H1 (cell line): ENCODE results near the gene CAMTA1. TPM values are rescaled to one million over a fixed set of nuclear protein-coding genes. Genes with fewer than 3 reads are reported as not detected.

Source experiments
- JUN ChIP-seq: IDR thresholded peaks from 2 replicates; pipeline ENCODE4 v1.6.1; 2011; ENCODE audit warnings: low read depth, mild to moderate bottlenecking, improper control_type of control experiment, low read length
- JUND ChIP-seq: IDR thresholded peaks from 2 replicates; pipeline ENCODE4 v1.6.1; 2011; ENCODE audit warnings: mild to moderate bottlenecking, improper control_type of control experiment, low read length
- POLR2A ChIP-seq, 2 experiments: IDR thresholded peaks; 1 replicate in 1 of 2; 2 replicates in 1 of 2; pipeline ENCODE4 v1.6.1; 2011; ENCODE audit warnings: low read depth in 2 of 2, low read length in 2 of 2, mild to moderate bottlenecking in 2 of 2; ENCODE audit errors: control extremely low read depth in 1 of 2
- POU5F1 ChIP-seq: IDR thresholded peaks from 2 replicates; pipeline ENCODE4 v1.6.1; 2011; ENCODE audit warnings: low read depth, mild to moderate bottlenecking, low read length, moderate library complexity
- SIN3A ChIP-seq, 2 experiments: IDR thresholded peaks in 1 of 2; conservative IDR thresholded peaks in 1 of 2; 2 replicates each; pipeline ENCODE4 v1.6.1; 2011 to 2012; ENCODE audit warnings: low read length in 2 of 2, improper control_type of control experiment in 1 of 2, low read depth in 1 of 2, mild to moderate bottlenecking in 1 of 2
- SP4 ChIP-seq: IDR thresholded peaks from 2 replicates; pipeline ENCODE4 v1.6.1; 2012; ENCODE audit warnings: low read length, inconsistent platforms
- polyA plus RNA-seq, 7 experiments: library from polyadenylated mRNA; depleted of rRNA in 3 of 7; stranded (reverse) in 5 of 7; unstranded in 2 of 7; fragments of >200 nt in 5 of 7; fragments of 200-250 nt in 2 of 7; gene quantifications; 1 replicate in 5 of 7; 2 replicates in 1 of 7; 4 replicates in 1 of 7; pipeline versions ENCODE4 v1.2.1 to v1.2.3, GENCODE V29; 2011 to 2013; ENCODE audit warnings: missing spikeins in 2 of 7, mixed read lengths in 2 of 7
- total RNA-seq: library from RNA; stranded (reverse); fragmentation: NEBNext Ultra II Directional; extraction: Animal tissue kit (Norgen Biotek cat#: 25700); gene quantifications from 2 replicates; pipeline ENCODE4 v1.2.1, GENCODE V29; 2021

The CAMTA1 gene
- total and polyA plus RNA-seq, 2 of the 8 experiments (the other 6 are each of a cell fraction or from before 2014, with no cell fraction given), result 65.0 to 119 TPM

DNA sequence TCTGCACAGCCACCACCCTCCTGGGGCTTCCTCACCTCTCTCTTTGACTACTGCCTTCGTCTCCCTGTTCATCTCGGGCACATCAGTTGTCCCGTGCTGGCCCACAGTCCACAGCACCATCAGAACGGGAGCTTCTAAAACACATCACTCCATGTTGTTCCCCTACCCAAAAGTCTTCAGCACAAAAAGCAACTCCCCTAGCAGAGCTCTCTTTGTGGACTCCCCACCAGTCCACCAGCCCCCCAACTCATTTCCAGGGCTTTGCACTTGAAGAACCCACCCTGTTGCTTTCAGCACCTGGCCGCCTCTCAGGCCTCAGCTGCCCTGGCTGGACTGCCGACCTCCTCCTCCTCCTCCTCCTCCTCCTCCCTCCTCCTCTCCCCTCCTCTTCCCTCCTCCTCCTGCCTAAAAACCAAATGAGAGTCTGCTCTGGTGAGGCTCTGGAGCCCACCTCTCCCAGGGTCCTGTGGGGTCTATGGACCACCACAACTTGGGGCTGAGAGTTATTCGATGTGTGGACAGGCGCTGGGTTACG is 734.7 kb downstream of the CAMTA1 start (continued):
- TF ChIP-seq POLR2A (IDR thresholded peaks at IDR 0.05; ENCODE audit: control extremely low read depth in 1 of 2, low read depth in 2 of 2, low read length in 2 of 2), result no peak
- no peak for TF ChIP-seq POU5F1
- no peak for TF ChIP-seq SIN3A (conservative IDR thresholded peaks at IDR 0.05 in 1 of 2, IDR thresholded peaks at IDR 0.05 in 1 of 2; ENCODE audit: low read depth in 1 of 2, low read length in 2 of 2)
- TF ChIP-seq SP4, result no peak
- TF ChIP-seq JUN, result no peak
- TF ChIP-seq JUND, result no peak
